Stimulated activated CD4-positive, alpha-beta T cell treated with anti-CD3 and anti-CD28 coated beads, TNF-alpha, amount 100 ng/mL, for 48 hours (primary cell): Measurements from ENCODE around the gene PSMB9.
"Not testable (repeated sequence)": the region's sequence is repeated elsewhere in the genome, so short reads cannot be mapped to it uniquely, and the experiment has no call there.

Source experiments
- DNase-seq, 3 donors: peaks; one replicate each; pipeline ENCODE4 v3.0.0-alpha.2; 2020; ENCODE audit warnings: low read depth in 3 of 3

PSMB9 gene

DNA sequence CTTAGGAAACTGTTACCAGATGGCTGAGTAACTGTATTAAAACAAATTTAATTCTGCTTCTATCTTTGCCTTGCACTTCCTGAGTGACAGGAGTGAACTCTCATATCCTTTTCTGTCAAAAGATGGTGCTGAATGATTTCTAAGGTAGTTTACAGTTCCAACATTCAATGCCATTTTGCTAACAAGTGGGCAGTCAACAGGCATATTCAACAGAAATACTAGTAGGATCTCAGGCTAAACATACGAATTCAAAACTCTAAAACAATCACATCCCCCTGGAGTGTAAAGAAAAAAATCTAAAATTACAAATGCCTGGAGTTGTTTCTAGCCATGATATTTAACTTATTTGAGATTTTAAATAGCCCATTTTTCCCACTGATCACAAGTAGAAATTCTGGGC, 6.7 kb downstream of the PSMB9 start:
- no peak for DNase-seq

GRCh38 chr6:32862725-32863124, 8.7 kb downstream of the PSMB9 start:
- DNase-seq, result no peak

DNA sequence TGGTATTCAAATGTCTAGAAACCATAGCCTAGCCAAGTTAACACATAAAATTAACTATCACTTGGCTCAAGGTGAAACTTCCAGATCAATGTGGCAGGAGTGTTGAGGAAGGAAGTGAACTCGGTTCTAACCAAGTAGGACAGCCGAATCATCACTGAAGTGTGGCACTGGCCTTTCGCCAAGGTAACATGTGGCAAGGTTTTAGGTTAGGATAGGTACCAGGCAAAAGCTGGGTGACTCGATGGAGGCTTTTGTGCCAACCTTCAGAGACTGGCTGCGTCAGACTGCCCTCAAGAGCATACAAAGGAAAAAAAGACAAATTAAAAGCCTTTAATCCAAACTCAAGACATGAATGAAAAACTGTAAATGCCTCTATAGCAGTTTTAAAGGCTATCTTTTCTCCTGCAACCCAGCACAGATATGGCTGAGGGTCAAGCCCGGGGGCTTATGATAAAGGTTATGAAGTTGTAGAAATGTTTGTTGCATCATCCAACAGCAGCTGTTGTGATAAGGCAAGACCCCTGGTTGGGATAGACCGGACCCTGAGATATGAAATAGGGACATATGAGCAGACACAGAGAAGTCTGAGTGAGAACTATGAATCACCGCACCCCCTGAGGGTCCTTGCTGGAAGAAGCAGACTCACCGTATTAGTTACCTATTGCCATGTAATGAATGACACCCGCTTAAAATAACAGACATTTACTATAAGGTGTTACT, 11.9 kb downstream of the PSMB9 start:
- DNase-seq, result no peak

DNA sequence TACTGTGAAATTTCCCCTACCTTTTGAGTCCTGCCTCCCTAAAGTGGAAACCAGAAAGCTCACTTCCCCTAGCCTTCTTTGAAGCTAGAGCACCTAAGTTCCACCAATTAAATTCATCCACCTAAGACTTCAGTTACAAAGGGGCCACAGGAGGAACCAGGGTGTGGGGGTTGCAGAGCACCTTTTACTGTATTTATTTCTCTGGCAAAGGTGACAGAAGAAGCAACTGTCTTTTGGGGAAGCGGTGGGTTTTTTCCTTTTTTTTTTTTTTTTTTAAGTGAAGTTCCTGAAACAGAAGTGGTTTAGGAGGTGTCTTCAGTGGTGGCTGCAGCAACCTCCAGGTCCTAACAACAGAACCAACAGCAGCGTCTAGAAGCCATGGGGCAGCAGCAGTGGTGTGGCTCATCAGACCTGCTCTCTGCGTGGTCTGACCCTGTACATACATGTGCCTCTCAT, 13.1 kb downstream of the PSMB9 start:
- DNase-seq, result no peak

DNA sequence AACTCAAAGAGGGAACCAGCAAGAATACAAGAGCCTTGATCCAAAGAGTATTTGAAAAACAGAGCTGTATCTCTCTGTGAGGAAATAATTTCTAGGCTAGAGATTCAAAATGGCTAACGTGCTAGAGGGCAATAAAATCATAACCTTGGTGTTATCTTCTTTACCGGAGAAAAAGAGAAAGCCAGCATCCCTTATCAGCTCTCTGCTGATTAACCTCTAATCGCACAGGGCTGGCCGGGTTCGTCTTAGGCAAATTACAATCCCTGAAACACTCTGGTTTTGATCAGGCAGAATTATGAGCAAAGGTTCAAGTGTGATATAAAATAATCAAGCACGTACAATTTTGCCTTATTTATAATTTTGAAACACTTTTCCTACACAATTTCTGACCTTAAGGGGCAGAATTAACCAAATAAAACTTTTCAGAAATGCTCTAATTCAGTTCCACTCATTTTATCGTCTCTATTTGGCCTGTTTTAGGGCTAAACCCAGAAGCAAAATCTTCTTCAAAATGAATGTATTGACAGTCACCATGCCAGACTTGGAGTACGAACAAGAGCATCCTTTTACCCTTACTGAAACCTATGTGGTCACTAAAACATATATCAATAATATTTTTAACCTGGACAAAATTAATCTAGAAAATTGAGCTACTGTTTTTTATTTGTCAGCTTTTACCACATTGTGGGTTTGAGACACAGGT, 13.7 kb downstream of the PSMB9 start:
- no peak for DNase-seq

- DNase-seq, result peak; percentile 65 to 82 (median 80)
Measured at GRCh38 chr6:32868257-32868788, 14.3 kb downstream of the PSMB9 start.

DNA sequence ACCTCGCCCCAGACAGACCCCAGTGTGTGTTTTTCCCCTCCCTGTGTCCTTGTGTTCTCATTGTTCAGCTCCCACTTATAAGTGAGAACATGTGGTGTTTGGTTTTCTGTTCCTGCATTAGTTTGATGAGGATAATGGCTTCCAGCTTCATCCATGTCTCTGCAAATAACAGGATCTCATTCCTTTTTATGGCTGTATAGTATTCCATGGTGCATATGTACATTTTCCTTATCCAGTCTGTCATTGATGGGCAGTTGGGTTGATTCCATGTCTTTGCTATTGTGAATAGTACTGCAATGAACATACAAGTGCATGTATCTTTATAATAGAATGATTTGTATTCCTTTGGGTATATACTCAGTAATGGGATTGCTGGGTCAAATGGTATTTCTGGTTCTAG, 20.0 kb downstream of the PSMB9 start:
- DNase-seq, result not testable (repeated sequence)

- no peak for DNase-seq
Measured at GRCh38 chr6:32876603-32877002, 22.6 kb downstream of the PSMB9 start.

DNA sequence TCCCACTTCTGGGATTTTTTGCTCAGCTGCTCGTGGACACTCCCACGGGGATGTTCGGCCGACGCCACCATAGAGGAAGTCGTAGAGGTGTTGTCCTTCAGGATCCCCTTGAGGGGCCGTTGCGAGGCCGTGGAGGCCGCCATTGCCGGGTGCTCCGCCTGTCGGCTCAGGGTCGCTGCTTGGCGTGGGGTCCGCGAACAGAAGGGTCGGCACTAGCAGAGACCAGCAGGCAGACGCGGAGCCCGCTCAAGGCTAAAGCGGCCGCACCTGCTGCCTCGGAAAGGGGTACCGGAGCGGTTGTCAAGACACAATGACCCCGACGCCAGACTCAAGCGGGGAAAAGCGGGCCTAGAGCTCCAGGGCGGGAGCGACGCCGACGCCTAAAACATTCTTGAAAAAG, 25.7 kb downstream of the PSMB9 start:
- DNase-seq, result no peak

GRCh38 chr6:32880962-32881361, 27.0 kb downstream of the PSMB9 start:
- not testable (repeated sequence) for DNase-seq

- DNase-seq, result no peak
Measured at GRCh38 chr6:32882879-32883250, 28.9 kb downstream of the PSMB9 start.

DNA sequence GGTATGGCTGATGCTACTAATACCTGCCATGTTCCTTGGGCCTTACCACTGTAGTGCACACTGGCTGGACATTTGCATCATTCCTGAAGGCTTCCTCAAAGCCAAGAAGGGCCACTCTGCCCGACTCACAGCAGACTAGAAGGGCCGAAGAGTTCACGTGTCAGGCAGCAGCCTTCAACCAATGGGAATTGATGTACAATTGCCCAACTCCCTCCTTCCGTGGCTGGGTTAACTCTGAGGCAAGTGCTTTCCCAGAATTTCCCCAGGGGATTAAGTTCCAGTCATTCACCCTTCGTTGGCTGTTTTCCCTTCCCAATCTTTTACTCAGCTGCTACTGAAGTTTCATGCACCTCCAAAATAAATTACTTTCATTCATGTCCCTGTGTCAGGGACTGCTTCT, 29.8 kb downstream of the PSMB9 start:
- DNase-seq, result no peak

- no peak for DNase-seq
Measured at GRCh38 chr6:32885698-32886286, 31.8 kb downstream of the PSMB9 start.

- no peak for DNase-seq
Measured at GRCh38 chr6:32886681-32887383, 32.8 kb downstream of the PSMB9 start.

DNA sequence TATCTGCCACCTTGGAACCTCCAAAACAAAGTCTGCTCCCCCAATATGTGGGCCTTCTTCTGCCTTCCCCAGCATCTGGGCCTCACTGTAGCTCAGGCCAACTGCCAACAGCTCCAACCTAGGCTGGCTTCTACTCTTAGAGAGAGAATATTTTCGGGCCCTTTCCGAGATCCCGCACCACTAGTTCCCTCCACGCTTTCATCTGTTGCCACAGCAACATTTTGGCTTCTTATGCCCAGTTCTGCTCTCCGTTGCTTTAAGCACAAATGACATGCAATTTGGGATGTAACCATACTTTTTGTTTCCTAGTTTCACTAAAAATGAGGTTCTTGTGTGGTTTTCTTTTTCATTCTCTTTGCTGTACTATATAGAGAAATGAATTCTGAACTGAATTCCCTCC, 33.6 kb downstream of the PSMB9 start:
- DNase-seq, result no peak

DNA sequence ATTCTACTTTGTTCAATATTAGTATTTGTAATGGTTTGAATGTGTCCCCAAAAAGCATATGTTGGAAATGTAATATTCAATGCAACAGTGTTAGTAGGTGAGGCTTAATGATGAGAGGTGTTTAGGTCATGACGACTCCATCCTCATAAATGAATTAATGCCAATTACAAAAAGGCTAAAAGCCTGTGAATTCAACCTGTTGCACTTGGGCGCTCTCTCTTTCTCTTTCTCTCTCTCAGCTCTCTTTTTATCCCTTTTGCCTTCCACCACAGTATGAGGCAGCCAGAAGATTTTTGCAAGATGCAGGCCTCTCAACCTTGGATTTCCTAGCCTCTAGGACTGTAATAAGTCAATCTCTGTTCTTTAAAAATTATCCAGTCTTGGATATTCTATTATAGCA, 34.6 kb downstream of the PSMB9 start:
- DNase-seq, result no peak

DNA sequence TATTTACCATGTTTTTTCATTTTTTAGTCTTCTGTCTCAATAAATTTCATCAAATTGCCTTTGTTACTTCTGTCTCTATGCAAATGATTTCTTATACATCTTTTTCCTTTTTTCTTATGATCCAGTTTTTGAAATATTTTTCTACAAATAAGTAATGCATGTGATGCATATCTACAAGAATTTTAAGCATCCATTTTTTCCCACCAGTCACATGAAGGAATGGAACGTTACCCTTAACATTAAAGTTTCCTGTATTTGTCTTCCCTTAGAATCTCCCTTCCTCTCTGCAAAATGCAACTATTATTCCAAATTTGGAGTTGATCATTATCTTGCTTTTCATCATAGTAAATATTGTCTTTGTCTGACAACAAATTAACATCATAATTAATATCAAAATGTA, 35.5 kb downstream of the PSMB9 start:
- DNase-seq, result no peak

- DNase-seq, result no peak
Measured at GRCh38 chr6:32890831-32891230, 36.8 kb downstream of the PSMB9 start.

DNA sequence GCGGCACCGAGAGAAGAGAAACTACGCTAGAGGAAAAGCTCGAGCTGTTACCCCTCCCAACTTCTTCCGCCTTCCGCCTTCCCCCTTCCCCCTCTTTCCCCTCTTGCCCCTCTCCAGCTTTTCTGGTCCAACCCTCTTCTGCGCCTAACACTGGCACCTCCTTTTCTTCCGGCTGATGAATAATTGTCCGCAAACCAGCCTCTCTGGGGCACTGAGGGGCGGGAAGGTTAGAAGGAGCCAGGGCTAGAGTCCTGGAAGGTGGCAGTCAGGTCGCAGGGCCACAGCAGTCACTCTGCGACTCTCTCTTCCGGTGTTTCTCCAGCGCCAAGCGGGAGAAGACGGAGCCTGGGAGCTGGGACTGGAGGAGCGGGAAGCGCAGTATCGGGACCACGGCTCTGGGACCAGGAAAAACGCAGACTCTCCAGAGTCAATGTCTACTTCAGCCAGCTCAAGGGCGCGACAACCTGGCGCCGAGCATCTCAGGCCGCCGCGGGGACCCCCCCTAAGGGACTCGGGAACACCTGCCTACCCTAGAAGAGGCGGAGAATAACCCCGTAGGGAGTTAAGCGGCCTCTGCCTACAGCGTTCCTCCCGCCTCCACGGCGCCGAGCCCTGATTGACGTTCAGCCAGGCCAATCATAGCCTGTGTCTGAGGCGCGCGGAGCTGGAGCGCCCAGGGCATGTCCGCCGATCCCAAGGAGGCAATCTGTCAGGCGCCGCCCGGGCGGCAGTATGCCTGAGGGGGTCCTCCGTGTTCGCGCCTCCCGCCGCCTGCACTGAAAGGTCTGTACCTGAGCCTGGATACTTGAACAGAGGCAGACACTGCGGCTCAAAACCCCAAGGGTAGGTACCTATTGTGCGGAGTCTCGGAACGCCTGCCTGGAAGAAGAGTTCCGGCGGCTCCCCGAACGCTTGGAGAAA, 40.4 kb downstream of the PSMB9 start:
- DNase-seq, result peak; percentile 88 to 92 (median 91)

- DNase-seq, result no peak
Measured at GRCh38 chr6:32895006-32895345, 41.0 kb downstream of the PSMB9 start.

DNA sequence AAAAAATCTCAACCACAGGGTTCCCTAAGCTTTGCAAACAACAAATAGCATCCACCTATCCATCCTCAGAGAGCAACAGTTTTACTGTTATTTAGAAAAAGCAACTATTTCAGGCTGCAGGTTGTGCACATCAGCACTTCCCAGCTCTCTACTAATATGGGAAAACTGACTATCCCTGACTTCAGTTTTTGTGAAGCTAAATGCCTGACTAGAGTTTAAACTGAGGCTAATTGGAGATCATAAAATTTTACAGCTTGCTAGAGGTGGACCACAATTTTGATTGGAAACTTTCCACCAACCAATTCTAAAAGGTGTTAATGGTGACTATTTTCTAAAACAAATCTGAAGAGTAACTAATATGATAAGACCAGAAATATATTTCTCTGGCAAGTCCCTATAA, 50.0 kb downstream of the PSMB9 start:
- no peak for DNase-seq
